KMS-11 (cell line): ENCODE data around the gene CLCNKA.

Source experiments
- H2AFZ ChIP-seq: fragments of 200-600 bp; sonication (generic); 2 replicates; pipeline ENCODE4 v1.6.1; 2016; ENCODE audit warnings: antibody characterized with exemption, mixed run types, low read depth
- H3K27ac ChIP-seq: fragments of 200-600 bp; sonication (generic); 2 replicates; pipeline ENCODE4 v1.6.1; 2016; ENCODE audit warnings: mild to moderate bottlenecking, mixed run types
- H3K27me3 ChIP-seq: fragments of 200-600 bp; sonication (generic); 2 replicates; pipeline ENCODE4 v1.6.1; 2017; ENCODE audit warnings: mild to moderate bottlenecking, low read depth, mixed run types, moderate library complexity; ENCODE audit not compliant: insufficient read depth
- H3K36me3 ChIP-seq: fragments of 200-600 bp; sonication (generic); 2 replicates; pipeline ENCODE4 v1.6.1; 2017; ENCODE audit warnings: mild to moderate bottlenecking, mixed run types; ENCODE audit not compliant: insufficient read depth
- H3K4me1 ChIP-seq: fragments of 200-600 bp; sonication (generic); 2 replicates; pipeline ENCODE4 v1.6.1; 2016; ENCODE audit warnings: mild to moderate bottlenecking, low read depth, mixed run types; ENCODE audit not compliant: poor library complexity, severe bottlenecking
- H3K4me2 ChIP-seq: fragments of 200-600 bp; sonication (generic); 2 replicates; pipeline ENCODE4 v1.7.0; 2016; ENCODE audit warnings: mild to moderate bottlenecking, mixed run types
- H3K4me3 ChIP-seq: fragments of 200-600 bp; sonication (generic); IDR thresholded peaks from 2 replicates; pipeline ENCODE4 v1.6.1; 2017; ENCODE audit warnings: low read depth, low read length, mixed read lengths; ENCODE audit not compliant: insufficient read depth
- H3K79me2 ChIP-seq: fragments of 200-600 bp; sonication (generic); 2 replicates; pipeline ENCODE4 v1.6.1; 2016; ENCODE audit warnings: low read depth, mixed run types; ENCODE audit not compliant: insufficient read depth
- H3K9ac ChIP-seq: fragments of 200-600 bp; sonication (generic); 2 replicates; pipeline ENCODE4 v1.6.1; 2016; ENCODE audit warnings: mild to moderate bottlenecking, mixed run types
- H4K20me1 ChIP-seq: fragments of 200-600 bp; sonication (generic); 2 replicates; pipeline ENCODE4 v1.6.1; 2016; ENCODE audit warnings: mild to moderate bottlenecking, mixed run types; ENCODE audit not compliant: insufficient read depth
- TF ChIP-seq, protein P1 (sequence below): fragments of 200-600 bp; sonication (generic); conservative IDR thresholded peaks from 2 replicates; pipeline ENCODE4 v1.6.1; 2017; ENCODE audit warnings: low read depth, mild to moderate bottlenecking, antibody characterized with exemption, low read length, moderate library complexity, mixed read lengths

CLCNKA gene

DNA sequence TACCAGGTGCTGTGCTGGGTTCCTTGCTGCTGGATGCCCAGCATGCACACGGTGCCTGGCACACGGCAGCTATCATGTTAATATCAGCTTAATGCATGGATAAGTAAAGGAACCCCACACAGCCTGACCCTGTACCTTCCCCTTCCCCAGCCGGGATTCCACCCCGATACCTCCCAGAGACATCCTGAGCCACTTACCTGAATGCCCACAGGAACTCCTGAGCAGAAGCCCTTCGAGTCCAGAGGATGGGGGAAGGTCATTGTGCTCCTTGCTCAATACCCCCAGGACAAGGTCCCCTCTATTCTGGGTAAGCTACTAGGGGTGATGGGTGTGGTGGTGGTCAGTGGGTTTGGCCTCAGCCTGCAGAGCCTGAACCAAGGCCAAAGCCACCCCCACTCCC, 50.3 kb downstream of the CLCNKA start:
- H3K79me2 ChIP-seq, result no peaks in the 10 kb centered on the region
- TF ChIP-seq, protein P1, sequence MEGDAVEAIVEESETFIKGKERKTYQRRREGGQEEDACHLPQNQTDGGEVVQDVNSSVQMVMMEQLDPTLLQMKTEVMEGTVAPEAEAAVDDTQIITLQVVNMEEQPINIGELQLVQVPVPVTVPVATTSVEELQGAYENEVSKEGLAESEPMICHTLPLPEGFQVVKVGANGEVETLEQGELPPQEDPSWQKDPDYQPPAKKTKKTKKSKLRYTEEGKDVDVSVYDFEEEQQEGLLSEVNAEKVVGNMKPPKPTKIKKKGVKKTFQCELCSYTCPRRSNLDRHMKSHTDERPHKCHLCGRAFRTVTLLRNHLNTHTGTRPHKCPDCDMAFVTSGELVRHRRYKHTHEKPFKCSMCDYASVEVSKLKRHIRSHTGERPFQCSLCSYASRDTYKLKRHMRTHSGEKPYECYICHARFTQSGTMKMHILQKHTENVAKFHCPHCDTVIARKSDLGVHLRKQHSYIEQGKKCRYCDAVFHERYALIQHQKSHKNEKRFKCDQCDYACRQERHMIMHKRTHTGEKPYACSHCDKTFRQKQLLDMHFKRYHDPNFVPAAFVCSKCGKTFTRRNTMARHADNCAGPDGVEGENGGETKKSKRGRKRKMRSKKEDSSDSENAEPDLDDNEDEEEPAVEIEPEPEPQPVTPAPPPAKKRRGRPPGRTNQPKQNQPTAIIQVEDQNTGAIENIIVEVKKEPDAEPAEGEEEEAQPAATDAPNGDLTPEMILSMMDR, result no peak
- H3K4me3 ChIP-seq, result no peak overlapping the region
- H4K20me1 ChIP-seq, result no peaks in the 10 kb centered on the region
- H3K36me3 ChIP-seq, result no peaks in the 10 kb centered on the region
- H3K4me1 ChIP-seq, result peaks cover 19% of the 10 kb centered on the region
- no peak overlapping the region; the same call in 1 of the 2 replicates for H3K4me2 ChIP-seq
- no peak overlapping the region for H3K9ac ChIP-seq
- no peak overlapping the region for H2AFZ ChIP-seq
- H3K27ac ChIP-seq, result no peak overlapping the region
- no peaks in the 10 kb centered on the region for H3K27me3 ChIP-seq

DNA sequence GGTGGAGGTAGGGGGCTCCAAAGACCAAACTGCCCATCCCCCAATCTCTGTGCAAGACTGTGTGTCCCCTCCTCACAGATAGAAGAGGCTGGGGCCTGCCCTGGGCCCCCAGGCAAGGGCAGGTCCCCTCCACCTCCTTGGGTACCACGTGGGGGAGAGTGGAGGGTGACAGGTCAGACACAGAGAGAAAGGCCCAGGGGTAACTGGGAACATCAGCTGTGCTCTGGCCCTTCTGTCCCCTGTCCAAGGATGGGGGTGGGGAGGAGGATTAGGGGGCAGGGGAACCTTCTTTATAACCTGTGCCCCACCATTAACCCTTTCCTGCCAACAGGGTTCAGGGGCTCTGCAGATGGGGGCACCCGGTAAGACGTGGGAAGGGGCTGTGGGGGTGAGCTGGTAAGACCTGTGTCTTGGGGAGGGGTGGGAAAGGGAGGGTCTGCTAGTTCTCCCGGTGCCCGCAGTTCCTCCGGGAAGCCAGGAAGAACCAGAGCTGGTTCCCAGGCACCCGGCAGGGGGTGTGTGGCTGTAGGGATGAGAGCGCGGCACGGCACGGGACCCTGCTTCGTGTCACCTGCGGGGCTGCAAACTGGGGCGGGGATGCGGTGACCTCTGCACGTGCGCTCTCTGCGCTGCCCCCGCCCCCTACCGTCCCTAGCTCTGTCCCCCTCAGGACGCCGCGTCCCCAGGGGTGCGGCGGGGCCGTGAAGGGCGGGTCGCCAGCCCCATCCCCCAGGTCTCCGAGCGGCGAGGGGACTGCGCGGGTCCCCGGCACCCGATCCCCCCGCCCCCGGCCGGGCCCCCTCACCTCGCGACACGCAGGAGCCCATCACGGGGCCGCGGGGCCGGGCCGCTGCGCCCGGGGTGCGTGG, 51.0 kb downstream of the CLCNKA start:
- TF ChIP-seq, protein P1, result no peak
- Histone ChIP-seq H3K9ac (peak overlapping the region; percentile 42; the same call in 1 of the 2 replicates), H3K27ac (no peak overlapping the region), H3K4me2 (peak overlapping the region; percentile 48; the same call in 1 of the 2 replicates), H2AFZ (peak overlapping the region; percentile 38), H3K79me2 (no peaks in the 10 kb centered on the region), H3K27me3 (no peaks in the 10 kb centered on the region), H4K20me1 (no peaks in the 10 kb centered on the region), H3K36me3 (no peaks in the 10 kb centered on the region), H3K4me1 (peaks cover 13% of the 10 kb centered on the region), H3K4me3 (peak overlapping the region; percentile 6)

DNA sequence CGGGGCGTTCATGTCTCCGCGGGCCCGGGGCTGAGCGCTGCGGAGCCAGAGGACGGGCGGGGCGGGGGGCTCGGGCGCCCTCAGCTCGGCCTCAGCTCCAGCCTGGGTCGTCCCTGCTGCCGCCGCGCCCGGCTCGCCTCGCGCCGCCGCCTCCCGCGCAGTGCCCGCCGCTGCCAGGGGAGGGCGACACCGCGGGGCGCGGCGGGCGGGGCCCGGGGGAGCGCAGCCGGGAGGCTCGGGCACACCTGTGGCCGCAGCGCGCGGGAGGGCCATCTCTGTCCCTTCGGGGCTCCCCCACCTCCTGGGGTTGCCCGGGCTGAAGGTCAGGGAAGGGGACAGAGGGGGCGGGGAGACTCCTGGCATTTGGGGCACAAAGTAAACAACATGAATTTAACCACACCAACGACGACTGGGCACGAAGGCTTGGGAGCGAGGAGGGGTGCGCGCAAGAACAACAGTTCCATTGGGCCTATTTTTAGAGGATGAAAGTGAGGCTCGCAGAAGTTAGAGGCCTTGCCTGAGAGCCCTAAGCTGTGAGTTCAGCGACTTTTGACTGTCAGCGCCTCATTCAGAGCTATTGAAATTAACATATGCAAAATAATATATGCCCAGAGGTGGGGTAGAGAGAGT, 51.8 kb downstream of the CLCNKA start, which contains the start of gene FAM131C:
TSS of gene FAM131C (minus strand) at position 162 of the 630 bp plus-strand sequence. CDS start 209 bp downstream, outside the sequence.
- TF ChIP-seq, protein P1, result peak; percentile 30; the same call in 1 of the 2 replicates
- H4K20me1 ChIP-seq, result no peaks in the 10 kb centered on the region
- no peaks in the 10 kb centered on the region for H3K79me2 ChIP-seq
- peak within 1 kb of the TSS; percentile 48 for H3K4me2 ChIP-seq
- H3K4me3 ChIP-seq, result peak within 1 kb of the TSS; percentile 6
- no peaks in the 10 kb centered on the region for H3K36me3 ChIP-seq
- H3K4me1 ChIP-seq, result peaks cover 14% of the 10 kb centered on the region
- H3K27ac ChIP-seq, result peak within 1 kb of the TSS; percentile 15; the same call in 1 of the 2 replicates
- no peaks in the 10 kb centered on the region for H3K27me3 ChIP-seq
- peak within 1 kb of the TSS; percentile 42; the same call in 1 of the 2 replicates for H3K9ac ChIP-seq
- peak within 1 kb of the TSS; percentile 76 for H2AFZ ChIP-seq

DNA sequence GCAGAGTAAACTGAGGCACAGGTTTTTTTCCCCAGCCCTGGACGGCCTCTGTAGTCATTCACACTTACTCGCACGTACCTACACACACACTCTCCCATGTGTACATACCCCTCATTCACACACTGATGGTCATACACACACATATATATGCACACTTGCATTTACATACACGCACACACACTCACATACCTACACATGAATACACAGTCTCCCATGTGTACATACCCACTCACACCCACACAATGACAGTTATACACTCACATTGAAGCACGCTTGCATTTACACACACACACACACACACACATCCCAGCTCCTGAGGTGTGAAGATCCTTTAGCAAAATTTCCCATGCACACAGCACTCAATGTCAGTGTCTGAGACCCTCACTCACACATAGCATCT, 52.4 kb downstream of the CLCNKA start:
- H3K79me2 ChIP-seq, result no peaks in the 10 kb centered on the region
- no peak overlapping the region for H3K4me3 ChIP-seq
- no peaks in the 10 kb centered on the region for H3K27me3 ChIP-seq
- H3K4me2 ChIP-seq, result peak overlapping the region; percentile 42
- TF ChIP-seq, protein P1, result no peak
- H2AFZ ChIP-seq, result peak overlapping the region; percentile 76; the same call in 1 of the 2 replicates
- peaks cover 20% of the 10 kb centered on the region for H3K4me1 ChIP-seq
- no peaks in the 10 kb centered on the region for H3K36me3 ChIP-seq
- peak overlapping the region; percentile 26; the same call in 1 of the 2 replicates for H3K9ac ChIP-seq
- H3K27ac ChIP-seq, result peak overlapping the region; percentile 15; the same call in 1 of the 2 replicates
- H4K20me1 ChIP-seq, result no peaks in the 10 kb centered on the region
